Breast epithelium (tissue), 4 donors: Measurements from ENCODE around the gene F2. TPM values are rescaled to one million over a fixed set of nuclear protein-coding genes. Genes with fewer than 3 reads are reported as not detected.

Experiments
- DNase-seq, 2 donors: peaks; one replicate each; pipeline ENCODE4 v3.0.0-alpha.2; 2019; ENCODE audit warnings: low spot score in 2 of 2
- H3K27ac ChIP-seq, 2 donors: fragments of 200-600 bp; sonication (generic) in 1 of 2; one replicate each; pipeline ENCODE4 v1.5.1; 2016 to 2019; ENCODE audit warnings: mild to moderate bottlenecking in 1 of 2
- H3K27me3 ChIP-seq, 2 donors: fragments of 200-600 bp; sonication (generic) in 1 of 2; one replicate each; pipeline versions ENCODE4 v1.5.1 to v1.6.0; 2017 to 2019; ENCODE audit warnings: control low read depth in 1 of 2, mild to moderate bottlenecking in 1 of 2
- H3K36me3 ChIP-seq: fragments of 200-600 bp; one replicate; pipeline ENCODE4 v1.5.1; 2019
- H3K4me1 ChIP-seq, 2 donors: fragments of 200-600 bp; sonication (generic); one replicate each; pipeline ENCODE4 v1.5.1; 2016 to 2019; ENCODE audit warnings: control low read depth in 1 of 2
- H3K4me3 ChIP-seq, 3 donors: fragments of 200-600 bp; sonication (generic); 1 replicate in 2 of 3; 2 replicates in 1 of 3; pipeline ENCODE4 v1.5.1; 2016 to 2019; ENCODE audit warnings: mild to moderate bottlenecking in 3 of 3, moderate library complexity in 2 of 3
- H3K9me3 ChIP-seq, 2 donors: fragments of 200-600 bp; sonication (generic) in 1 of 2; one replicate each; pipeline ENCODE4 v1.5.1; 2016 to 2019; ENCODE audit warnings: control low read depth in 1 of 2
- POLR2A ChIP-seq: fragments of 450-650 bp; IDR thresholded peaks from one replicate; pipeline ENCODE4 v1.6.1; 2016; ENCODE audit warnings: antibody characterized with exemption, mild to moderate bottlenecking, moderate library complexity
- POLR2AphosphoS5 ChIP-seq, 3 donors: sonication (generic); formaldehyde crosslinking; IDR thresholded peaks; one replicate each; pipeline ENCODE4 v1.6.1; 2017; ENCODE audit warnings: antibody characterized with exemption in 3 of 3
- intact Hi-C: fragments of 100-400 bp; cut with DNase I; formaldehyde crosslinking; loops from one replicate; pipeline ENCODE4 v1.15.1; 2023; ENCODE audit warnings: low total_unique reads
- total RNA-seq, 3 donors: library from RNA; depleted of rRNA; stranded (reverse); fragments of >200 nt; gene quantifications; one replicate each; pipeline ENCODE4 v1.1.0, GENCODE V29; 2016
- TF ChIP-seq, protein P1 (sequence below), 3 donors: fragments of 450-650 bp; IDR thresholded peaks; one replicate each; pipeline ENCODE4 v1.5.1; 2016 to 2017; ENCODE audit warnings: antibody characterized with exemption in 3 of 3, mild to moderate bottlenecking in 3 of 3, moderate library complexity in 3 of 3

F2 gene
- total RNA-seq, 3 donors from 2014 or later, result not detected

- TF ChIP-seq POLR2A, result no peak
- TF ChIP-seq POLR2AphosphoS5 (IDR thresholded peaks at IDR 0.05), result no peak
- TF ChIP-seq, protein P1, sequence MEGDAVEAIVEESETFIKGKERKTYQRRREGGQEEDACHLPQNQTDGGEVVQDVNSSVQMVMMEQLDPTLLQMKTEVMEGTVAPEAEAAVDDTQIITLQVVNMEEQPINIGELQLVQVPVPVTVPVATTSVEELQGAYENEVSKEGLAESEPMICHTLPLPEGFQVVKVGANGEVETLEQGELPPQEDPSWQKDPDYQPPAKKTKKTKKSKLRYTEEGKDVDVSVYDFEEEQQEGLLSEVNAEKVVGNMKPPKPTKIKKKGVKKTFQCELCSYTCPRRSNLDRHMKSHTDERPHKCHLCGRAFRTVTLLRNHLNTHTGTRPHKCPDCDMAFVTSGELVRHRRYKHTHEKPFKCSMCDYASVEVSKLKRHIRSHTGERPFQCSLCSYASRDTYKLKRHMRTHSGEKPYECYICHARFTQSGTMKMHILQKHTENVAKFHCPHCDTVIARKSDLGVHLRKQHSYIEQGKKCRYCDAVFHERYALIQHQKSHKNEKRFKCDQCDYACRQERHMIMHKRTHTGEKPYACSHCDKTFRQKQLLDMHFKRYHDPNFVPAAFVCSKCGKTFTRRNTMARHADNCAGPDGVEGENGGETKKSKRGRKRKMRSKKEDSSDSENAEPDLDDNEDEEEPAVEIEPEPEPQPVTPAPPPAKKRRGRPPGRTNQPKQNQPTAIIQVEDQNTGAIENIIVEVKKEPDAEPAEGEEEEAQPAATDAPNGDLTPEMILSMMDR (IDR thresholded peaks at IDR 0.05), result no peak
- no peaks in the 10 kb centered on the region for H3K36me3 ChIP-seq
- no peak overlapping the region for H3K4me3 ChIP-seq
- H3K27me3 ChIP-seq, result no peaks in the 10 kb centered on the region
- H3K4me1 ChIP-seq, result no peaks in the 10 kb centered on the region
- H3K27ac ChIP-seq, result no peak overlapping the region
- intact Hi-C loops, result no loop called here
- DNase-seq, result no peak
- no peaks in the 10 kb centered on the region for H3K9me3 ChIP-seq
Measured at GRCh38 chr11:46769636-46770221, 50.7 kb downstream of the F2 start.

DNA sequence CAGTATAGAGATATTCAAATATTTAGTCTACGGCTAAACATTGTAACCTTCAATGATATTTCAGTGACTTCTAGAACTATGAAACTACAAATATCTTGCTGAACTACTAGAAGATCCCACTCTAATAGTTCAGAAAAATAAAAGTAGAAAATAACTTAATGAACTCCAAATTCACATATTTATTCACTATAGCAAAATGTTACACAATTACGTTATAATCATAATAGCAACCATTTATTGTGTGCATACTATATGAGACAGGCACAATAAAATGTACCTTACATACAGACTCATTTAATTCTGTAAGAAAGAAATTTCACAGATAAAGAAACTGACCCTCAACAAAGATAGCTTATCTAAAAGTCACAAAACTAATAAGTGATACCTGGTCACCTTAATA is 57.9 kb downstream of the F2 start:
- intact Hi-C loops, result no loop called here
- no peaks in the 10 kb centered on the region for H3K36me3 ChIP-seq
- H3K4me1 ChIP-seq, result no peaks in the 10 kb centered on the region
- no peaks in the 10 kb centered on the region for H3K27me3 ChIP-seq
- H3K9me3 ChIP-seq, result no peaks in the 10 kb centered on the region
- TF ChIP-seq POLR2AphosphoS5 (IDR thresholded peaks at IDR 0.05) (no peak), POLR2A (no peak)
- TF ChIP-seq, protein P1 (IDR thresholded peaks at IDR 0.05), result no peak
- H3K27ac ChIP-seq, result no peak overlapping the region
- H3K4me3 ChIP-seq, result no peak overlapping the region
- DNase-seq, result no peak

GRCh38 chr11:46778416-46778815 is 59.4 kb downstream of the F2 start:
- no peak for TF ChIP-seq POLR2AphosphoS5 (IDR thresholded peaks at IDR 0.05)
- TF ChIP-seq, protein P1 (IDR thresholded peaks at IDR 0.05), result no peak
- no peak for TF ChIP-seq POLR2A
- no peak for DNase-seq
- no peaks in the 10 kb centered on the region for H3K36me3 ChIP-seq

More at GRCh38 chr11:46778416-46778815, 59.4 kb downstream of the F2 start:
- no peaks in the 10 kb centered on the region for H3K4me1 ChIP-seq
- no peak overlapping the region for H3K4me3 ChIP-seq
- no peaks in the 10 kb centered on the region for H3K9me3 ChIP-seq
- intact Hi-C loops, result no loop called here
- no peak overlapping the region for H3K27ac ChIP-seq
- no peaks in the 10 kb centered on the region for H3K27me3 ChIP-seq

Other genes starting within 250 kb of the F2 start
- gene AMBRA1, start 125.2 kb upstream of the F2 start, total RNA-seq, result 10 to 100 TPM; 32.5 to 38.9 (median 34.1) TPM
- 1 to 10 TPM; 1.6 to 9.1 (median 3.5) TPM for gene HARBI1, start 102.0 kb upstream of the F2 start, total RNA-seq
- 100 to 1,000 TPM in 1 of 3 donors, 10 to 100 TPM in 2; 84.2 to 113 (median 87.5) TPM for gene ATG13, start 101.7 kb upstream of the F2 start, total RNA-seq
- 10 to 100 TPM; 26.5 to 55.7 (median 33.8) TPM for gene ARHGAP1, start 18.6 kb upstream of the F2 start, total RNA-seq
- gene ZNF408, start 18.2 kb upstream of the F2 start, total RNA-seq, result 1 to 10 TPM; 6.4 to 8.0 (median 7.5) TPM
- gene CKAP5, start 127.1 kb downstream of the F2 start, total RNA-seq, result 10 to 100 TPM; 32.1 to 45.2 (median 41.4) TPM
- 1 to 10 TPM; 5.2 to 7.5 (median 6.4) TPM for gene LRP4, start 199.3 kb downstream of the F2 start, total RNA-seq
- 10 to 100 TPM; 13.4 to 43.6 (median 30.5) TPM for gene CSTPP1, start 217.5 kb downstream of the F2 start, total RNA-seq